Measurements from ENCODE around the gene DNAAF1.

The DNAAF1 gene

GRCh38 chr16:84138824-84139627, 6.1 kb upstream of the DNAAF1 start (continued):
- TF ChIP-seq ZNF335 (tag by site-specific recombination; conservative IDR thresholded peaks at IDR 0.05) (peak; percentile 49; the same call in 1 of the 2 replicates), ZSCAN23 (tag by site-specific recombination; IDR thresholded peaks at IDR 0.05) (no peak), ZNF175 (tag by site-specific recombination; IDR thresholded peaks at IDR 0.05) (no peak), ZNF670 (tag by site-specific recombination; IDR thresholded peaks at IDR 0.05; ENCODE audit: low read depth) (no peak), ZNF114 (tag by site-specific recombination; IDR thresholded peaks at IDR 0.05) (no peak), CTCF (tag by site-specific recombination; IDR thresholded peaks at IDR 0.05) (no peak), OVOL3 (tag by site-specific recombination; IDR thresholded peaks at IDR 0.05) (no peak), KLF10 (tag by site-specific recombination; IDR thresholded peaks at IDR 0.05) (no peak), ZFP41 (tag by site-specific recombination; IDR thresholded peaks at IDR 0.05; ENCODE audit: borderline replicate concordance) (no peak), ZNF274 (IDR thresholded peaks at IDR 0.05; ENCODE audit: low read length) (no peak), ZNF274 (tag by site-specific recombination; IDR thresholded peaks at IDR 0.05; ENCODE audit: borderline replicate concordance) (no peak), ZNF2 (tag by site-specific recombination; IDR thresholded peaks at IDR 0.05) (no peak), ZNF214 (tag by site-specific recombination; IDR thresholded peaks at IDR 0.05; ENCODE audit: borderline replicate concordance) (no peak), REST (tag by site-specific recombination; IDR thresholded peaks at IDR 0.05) (no peak), ZBTB11 (tag by site-specific recombination; conservative IDR thresholded peaks at IDR 0.05; ENCODE audit: low read depth) (no peak), ZNF239 (tag by site-specific recombination; IDR thresholded peaks at IDR 0.05) (no peak), ZNF600 (tag by site-specific recombination; IDR thresholded peaks at IDR 0.05) (peak; percentile 77), ZNF19 (tag by site-specific recombination; IDR thresholded peaks at IDR 0.05; ENCODE audit: low read depth) (no peak), ZNF488 (tag by site-specific recombination; IDR thresholded peaks at IDR 0.05) (no peak), AEBP2 (tag by site-specific recombination; IDR thresholded peaks at IDR 0.05; ENCODE audit: borderline replicate concordance) (no peak), ZNF366 (tag by site-specific recombination; conservative IDR thresholded peaks at IDR 0.05) (no peak; the same call in 1 of the 2 replicates), ZNF548 (tag by site-specific recombination; IDR thresholded peaks at IDR 0.05) (no peak), ZNF777 (tag by site-specific recombination; IDR thresholded peaks at IDR 0.05; ENCODE audit: borderline replicate concordance) (no peak), ZBTB44 (tag by site-specific recombination; IDR thresholded peaks at IDR 0.05) (peak; percentile 87), TRIM28 (IDR thresholded peaks at IDR 0.05; ENCODE audit: borderline replicate concordance, low read length) (peak; percentile 42)
